Limb (tissue), 2 donors: ENCODE measurements around the gene IL27RA.
A peak's percentile ranks its signal among the peaks of the same experiment; 100 is the strongest.

Experiments
- DNase-seq, 2 donors: peaks; one replicate each; pipeline ENCODE4 v3.0.0-alpha.2; 2016; ENCODE audit errors: extremely low spot score in 2 of 2

Gene IL27RA

DNA sequence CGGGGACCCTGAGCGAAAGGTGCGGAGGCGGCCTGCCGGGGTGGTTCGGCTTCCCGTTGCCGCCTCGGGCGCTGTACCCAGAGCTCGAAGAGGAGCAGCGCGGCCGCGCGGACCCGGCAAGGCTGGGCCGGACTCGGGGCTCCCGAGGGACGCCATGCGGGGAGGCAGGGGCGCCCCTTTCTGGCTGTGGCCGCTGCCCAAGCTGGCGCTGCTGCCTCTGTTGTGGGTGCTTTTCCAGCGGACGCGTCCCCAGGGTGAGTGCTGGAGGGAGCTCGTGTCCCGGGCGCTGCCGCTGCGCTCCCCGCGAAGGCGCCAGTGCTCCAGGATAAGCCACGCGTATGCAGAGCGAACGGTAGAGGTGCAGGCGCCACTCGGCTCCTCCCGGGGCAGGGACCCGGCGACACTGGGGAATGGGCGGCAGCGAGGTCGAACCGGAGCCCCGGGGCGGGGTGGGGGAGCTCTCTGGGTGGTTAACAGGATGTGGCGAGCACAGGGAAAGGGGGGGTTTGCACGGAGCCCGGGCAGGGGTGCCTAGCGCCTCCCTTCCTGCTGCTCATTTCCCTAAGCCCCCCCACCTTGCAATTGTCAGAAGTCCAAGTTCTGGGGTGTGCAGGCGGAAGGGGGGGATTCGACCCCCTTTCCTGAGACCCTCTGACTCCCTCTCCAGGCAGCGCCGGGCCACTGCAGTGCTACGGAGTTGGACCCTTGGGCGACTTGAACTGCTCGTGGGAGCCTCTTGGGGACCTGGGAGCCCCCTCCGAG, at the start of gene IL27RA:
TSS of gene IL27RA (plus strand) at position 44 of the 762 bp plus-strand sequence. CDS start at position 155, 111 bp downstream.
- peak; percentile 43 to 81 for DNase-seq

DNA sequence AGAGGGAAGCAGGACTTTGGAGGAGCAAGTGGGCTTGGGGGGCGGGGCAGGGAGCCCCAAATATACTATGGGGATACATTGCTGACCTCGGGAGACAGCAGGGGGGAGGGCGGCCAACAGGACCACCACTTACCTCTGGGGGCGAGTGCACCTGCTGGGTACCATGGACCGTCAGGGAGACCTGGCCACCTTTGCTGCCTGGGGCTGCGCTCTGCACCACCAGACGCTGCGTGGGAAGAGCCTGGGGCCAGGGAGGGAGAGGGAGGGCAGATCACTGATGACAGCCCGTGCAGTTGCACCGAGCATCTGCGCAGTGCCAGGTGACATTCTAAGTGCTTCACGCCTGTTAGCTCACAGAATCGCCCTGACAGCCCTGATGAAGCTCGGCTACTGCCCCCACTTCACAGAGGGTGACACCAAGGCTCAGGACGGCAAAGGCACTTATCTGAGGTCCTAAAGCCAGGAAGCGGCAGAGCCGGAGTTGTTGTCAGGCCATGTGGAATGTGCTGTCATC, 49.5 kb upstream of the IL27RA start:
- DNase-seq, result peak in 1 of 2 donors; percentile 31

DNA sequence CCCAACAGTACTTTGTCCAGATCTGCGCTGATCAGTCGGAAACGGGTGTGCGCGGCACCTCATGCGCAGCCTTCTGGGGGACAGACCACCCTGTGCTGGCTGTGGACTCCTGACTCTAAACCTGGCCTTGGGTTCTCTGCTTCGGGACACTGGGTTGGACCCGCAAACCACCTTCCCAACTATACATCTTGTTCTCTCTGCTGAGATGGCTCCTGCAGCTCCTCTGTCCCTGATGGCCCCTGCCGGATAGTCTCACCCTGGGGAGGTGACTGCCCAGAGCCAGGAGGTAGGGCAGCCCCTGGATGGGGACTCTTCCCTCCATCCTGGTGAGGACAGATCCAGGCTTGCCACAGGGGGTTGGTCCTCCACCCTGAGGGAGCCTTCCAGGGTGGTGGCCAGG, 48.8 kb upstream of the IL27RA start:
- no peak for DNase-seq

DNA sequence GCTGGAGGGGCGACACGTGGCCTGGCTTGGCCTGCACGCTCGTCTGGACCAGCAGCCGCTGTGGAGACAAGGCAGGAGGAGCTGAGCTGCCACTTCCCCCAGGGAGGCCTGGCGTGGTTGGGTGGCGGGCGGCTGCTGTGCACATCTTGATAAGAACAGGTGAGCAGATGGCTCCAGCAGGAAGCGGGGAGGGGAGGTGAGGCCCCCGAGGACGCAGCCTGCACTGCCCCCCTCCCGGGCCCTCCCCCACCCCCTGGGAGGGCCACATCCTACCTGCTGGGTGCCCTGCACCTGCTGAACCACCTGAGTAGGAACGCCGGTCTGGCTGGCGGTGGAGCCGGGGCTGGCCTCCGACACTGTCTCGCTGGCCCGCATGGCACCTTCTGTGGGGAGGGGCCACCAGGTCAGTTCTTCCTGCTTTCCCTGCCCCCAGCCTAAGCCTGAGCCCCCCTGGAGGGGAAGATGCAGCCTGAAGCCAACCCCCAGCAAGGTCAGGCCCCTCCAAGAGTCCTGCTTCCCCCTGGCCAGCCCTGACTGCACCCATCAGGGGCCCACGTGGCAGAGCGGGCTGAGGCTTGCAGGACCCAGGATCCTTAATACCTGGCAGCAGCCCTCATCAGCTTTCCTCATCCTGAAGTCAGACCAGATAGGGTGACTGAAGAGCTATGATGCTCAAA, 48.2 kb upstream of the IL27RA start:
- peak in 1 of 2 donors; percentile 28 for DNase-seq

DNA sequence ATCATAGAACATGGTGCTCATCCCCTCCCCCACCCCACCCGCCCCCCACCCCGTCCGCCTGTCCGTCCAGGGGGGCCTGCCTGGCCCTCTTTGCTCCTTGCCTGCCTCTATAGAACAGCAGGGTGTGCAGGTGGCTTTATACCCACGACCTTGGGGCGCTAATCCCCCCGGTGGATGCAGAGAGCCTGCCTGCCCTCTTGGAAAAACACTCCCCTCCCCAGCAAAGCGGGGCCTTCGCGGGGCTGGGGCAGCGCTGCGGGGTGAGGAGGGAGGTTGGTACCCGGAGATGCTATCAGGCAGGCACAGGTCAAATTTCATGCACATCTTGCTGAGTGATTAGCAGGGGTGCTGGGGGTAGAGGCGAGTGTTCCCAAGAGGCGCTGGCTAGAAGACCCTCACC, 47.4 kb upstream of the IL27RA start:
- peak in 1 of 2 donors; percentile 24 for DNase-seq

DNA sequence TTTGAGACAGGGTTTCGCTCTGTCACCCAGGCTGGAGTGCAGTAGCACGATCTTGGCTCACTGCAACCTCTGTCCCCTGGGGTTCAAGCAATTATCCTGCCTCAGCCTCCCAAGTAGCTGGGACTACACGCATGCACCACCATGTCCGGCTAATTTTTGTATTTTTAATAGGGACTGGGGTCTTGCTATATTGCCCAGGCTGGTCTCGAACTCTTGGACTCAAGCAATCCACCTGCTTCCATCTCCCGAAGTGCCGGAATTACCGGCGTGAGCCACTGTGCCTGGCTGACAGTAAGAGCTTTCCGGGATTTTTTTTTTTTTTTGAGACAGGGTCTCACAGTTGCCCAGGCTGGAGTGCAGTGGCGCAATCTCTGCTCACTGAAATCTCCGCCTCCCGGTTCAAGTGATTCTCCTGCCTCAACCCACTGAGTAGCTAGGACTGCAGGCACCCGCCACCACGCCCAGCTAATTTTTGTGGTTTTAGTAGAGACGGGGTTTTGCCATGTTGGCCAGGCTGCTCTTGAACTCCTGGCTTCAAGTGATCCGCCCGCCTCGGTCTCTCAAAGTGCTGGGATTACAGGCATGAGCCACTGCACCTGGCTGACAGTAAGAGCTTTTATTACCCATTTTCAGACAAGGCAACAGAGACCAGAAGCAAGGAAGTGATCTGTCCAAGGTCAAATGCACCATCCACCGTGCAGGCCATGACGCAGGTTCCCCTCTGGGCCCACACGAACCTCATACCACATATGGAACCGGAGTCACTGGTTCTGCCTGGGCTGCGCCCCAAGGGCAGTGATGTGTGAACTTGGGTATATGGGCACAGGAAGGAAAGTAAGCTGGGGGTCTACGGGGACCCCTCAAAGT, 46.5 kb upstream of the IL27RA start:
- DNase-seq, result no peak

DNA sequence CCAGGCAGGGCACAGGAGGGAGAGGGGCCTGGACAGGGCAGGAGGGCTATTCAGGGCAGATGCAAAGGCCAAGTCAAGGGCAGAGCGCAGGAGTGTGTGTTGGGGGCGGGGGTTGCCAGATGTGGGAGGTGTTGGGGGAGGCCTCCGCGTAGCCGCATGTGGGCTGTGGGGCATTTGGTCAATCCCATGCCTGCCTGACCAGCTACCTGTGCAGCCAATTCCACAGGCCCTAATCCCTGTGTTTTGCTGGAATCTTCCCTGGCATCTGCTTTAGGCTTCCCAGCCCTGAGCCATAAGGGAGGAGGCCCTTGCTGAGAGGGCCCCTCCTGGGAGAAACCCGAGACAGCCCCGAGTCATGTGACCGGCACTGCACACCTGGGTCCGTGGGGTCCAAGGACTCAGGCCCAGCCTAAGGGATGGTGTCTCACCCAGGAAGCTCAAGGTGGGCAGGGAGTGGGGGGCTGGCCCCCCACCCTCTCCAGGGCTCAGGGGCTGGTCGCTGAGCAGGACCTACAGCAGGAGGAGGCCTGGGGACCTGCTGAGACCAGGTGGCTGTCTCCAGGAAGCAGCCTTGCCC, 45.7 kb upstream of the IL27RA start:
- peak in 1 of 2 donors; percentile 29 for DNase-seq

DNA sequence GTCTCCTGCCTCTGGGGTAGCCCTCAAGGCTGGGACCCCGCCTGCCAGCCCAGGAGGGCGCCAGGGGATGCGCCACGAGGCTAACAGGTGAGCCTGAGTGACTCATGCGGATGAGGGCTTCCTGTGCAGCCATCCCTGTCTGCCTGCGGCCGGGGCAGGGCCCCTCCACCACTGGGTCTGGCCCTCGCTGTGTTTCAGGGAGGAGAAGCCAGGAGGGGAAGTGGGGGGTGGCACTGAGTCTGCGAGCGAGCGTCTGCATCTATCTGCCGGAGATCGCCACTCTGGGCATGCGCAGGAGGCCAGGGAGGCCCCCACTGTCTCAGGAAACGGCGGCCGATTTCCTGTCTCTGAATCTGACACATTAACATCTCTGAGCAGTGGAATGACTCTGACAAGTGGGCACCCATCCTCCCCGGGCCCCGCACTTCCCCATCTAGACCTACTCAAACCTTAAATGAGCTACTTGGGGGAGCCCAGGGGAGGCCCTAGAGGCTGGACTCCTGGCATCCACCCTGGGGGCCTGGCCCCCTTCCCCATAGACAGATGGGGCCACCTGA, 45.1 kb upstream of the IL27RA start:
- DNase-seq, result peak; percentile 76 to 80

DNA sequence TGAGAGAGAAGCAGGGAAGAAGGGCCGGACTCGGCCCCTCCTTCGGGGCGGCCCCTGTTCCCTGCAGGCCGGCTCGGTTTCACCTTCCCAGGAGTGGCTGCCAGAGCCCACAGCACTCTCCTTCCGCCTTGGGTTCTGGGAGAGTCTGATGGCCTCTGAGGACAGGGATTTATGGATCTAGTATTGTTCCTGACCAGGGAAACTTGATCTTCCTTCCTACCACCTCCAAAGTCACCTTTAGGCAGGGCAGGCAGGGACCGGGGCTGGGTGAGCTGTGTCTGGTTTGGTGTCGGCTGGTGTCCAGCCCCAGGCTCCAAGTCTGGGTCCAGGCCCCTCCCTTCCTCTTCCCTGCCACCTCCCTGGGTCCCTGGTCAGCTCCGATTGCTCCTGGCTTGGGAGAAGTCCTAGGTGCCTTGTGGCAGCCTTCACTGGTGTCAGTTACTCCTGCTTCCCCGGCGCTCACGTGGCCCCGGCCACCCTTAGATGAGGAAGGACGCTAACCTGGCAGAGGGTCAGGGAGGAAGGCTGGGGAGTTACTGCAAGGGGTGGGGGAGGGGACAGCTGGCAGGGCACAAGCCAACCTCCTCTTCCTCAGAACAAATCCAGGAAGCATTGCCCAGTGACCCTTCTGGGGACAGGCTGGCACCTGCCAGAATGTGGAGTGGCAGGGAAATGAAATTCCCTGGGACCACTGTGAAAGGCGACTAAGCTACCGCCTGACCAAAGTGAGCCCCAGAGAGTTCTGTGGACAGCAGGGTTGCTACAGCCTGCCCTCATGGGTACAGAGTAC, 44.3 kb upstream of the IL27RA start:
- DNase-seq, result no peak

DNA sequence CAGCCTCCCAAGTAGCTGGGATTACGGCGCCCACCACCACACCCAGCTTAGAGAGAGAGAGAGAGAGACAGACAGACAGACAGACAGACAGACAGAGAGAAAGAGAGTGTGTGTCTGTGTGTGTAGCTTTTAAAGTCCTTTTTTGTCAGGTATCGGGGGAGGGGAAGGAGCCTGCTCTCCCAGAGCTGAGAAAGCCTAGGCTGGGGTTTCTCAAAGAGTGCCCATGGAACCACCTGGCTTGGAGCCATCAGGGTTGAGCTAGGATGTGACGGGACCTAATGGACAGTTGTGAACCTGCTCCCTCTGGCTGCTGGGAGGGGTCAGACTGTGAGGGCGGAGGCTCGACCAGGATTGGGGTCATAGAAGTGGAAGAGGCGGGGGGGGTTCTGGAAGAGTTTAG, 42.1 kb upstream of the IL27RA start:
- no peak for DNase-seq

DNA sequence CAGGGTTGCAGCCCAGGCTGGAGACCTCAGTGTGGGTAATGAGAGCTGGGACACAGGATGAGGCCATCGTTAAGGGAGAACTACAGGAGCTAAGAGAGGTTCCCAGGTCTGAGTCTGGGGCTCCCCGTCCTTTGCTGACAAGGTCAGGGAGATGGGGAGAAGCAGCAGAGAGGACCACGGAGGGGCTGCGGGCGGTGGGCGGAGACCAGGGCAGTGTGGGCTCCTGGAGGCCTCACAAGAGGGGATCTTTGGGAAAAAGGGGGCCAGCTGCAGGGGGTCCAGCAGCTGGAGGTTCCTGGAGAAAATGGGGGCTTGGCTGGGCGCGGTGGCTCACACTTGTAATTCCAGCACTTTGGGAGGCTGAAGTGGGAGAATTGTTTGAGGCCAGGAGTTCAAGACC, 41.5 kb upstream of the IL27RA start:
- DNase-seq, result no peak

DNA sequence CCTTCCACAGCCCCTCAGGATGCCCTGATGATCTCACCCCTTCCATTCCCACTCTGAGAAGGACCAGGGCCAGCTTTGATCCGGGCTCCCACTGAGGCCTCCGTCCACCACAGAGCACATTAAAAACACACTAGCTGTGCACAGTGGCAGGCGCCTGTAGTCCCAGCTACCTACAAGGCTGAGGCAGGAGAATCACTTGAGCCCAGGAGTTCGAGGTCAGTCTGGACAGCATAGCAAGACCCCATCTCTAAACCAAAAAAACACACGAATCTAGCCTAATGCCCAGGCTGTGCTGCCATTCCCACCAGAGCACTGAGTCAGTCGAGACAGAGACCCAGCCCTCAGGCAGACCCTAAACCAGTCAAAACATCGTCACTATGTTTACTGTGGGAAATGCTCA, 39.5 kb upstream of the IL27RA start:
- DNase-seq, result no peak

DNA sequence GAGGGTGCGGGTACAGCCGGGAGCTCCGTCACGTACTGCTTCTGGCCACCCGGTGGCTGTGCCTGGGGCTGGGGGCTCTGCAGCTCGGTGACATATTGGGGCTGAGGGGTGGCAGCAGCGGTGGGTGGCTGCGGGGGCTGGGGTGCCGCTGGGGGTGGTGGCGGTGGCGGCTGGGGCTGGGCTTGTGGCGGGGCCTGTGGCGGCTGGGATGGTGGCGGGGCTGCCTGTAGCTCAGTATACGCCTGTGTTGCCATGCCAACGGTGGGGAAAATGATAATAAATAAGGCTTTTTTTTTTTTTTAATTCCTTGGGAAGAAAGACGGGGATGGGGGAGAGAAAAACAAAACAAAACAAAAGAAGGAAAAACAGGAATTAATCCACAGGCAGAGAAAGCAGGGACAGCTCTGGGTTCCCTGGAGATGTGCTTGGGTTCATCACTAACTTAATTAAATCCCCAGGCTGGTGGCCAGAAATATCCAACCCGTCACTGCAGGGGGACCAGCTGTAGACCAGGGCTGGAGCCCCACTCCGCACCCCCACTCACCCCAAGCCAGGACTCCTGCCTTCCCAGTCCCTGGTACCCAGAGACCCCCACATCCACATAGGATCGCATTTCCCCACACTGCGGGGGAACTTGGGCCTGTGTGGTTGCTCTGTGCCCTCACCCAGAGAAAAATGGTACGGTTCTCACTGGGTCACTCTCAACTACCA, 37.8 kb upstream of the IL27RA start:
- DNase-seq, result no peak

DNA sequence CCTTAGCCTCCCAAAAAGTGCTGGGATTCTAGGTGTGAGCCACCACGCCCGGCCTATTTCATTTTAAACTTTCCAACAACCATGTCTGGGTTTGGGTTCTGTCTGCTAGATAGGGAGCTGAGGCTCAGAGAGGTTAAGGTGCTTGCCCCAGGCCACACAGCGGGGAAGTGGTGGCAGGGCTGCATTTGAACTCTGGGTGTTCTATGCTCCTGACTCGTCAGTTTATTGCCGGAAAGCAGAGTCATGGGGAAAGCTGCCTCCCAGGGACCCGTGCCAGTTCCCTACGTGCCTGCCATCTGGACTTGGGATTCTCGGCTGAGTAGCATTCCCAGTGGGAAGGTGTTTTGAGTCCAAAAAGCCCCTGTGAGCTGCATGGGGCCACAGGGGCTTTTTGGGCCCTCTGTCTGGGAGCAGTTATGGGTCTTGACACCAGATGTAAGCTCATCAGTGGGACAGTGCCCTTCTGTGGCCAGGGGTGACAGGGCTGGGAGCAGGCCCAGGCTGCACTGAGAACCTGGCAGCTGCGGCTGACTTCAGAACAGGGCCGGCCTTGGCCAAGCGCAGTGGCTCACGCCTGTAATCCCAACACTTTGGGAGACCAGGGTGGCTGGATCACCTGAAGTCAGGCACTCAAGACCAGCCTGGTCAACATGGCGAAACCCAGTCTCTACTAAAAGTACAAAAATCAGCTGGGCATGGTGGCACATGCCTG, 36.4 kb upstream of the IL27RA start:
- no peak for DNase-seq

DNA sequence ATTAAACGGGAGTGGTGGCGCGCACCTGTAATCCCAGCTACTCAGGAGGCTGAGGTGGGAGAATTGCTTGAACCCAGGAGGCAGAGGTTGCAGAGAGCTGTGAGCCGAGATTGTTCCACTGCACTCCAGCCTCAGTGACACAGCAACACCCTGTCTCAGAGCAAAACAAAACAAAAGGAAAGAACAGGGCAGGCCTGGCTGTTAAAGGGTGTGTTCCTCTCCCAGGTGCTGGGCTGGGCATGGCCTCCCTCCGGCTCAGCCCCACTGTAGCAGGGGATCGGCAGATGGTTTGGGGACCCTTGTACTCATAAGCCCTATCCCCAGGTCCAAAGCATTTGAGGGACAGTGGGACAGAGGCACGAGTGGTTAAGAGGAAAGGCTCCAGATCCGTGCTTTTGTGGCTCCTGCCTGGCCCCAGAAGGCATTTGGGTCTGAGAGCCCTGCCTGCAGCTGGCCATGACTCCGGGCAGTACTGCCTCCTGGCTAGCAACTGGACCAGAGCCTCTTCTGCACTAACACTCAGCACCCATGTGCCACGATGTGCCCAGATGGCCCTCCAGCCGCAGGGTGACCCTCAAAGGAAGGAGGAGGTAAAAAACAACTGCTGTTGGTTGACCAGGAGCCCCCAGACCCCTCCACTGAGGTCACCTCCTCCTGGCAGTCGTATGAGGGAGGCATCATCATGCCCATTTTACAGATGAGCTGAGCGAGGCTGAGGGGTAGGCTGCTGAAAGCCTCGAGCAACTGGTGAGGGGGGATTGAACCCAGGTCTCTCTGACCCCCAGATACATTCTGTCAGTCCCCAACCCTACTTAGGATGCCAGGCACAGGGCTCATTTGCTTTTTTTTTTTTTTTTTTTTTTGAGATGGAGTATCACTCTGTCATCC, 35.4 kb upstream of the IL27RA start:
- DNase-seq, result no peak

DNA sequence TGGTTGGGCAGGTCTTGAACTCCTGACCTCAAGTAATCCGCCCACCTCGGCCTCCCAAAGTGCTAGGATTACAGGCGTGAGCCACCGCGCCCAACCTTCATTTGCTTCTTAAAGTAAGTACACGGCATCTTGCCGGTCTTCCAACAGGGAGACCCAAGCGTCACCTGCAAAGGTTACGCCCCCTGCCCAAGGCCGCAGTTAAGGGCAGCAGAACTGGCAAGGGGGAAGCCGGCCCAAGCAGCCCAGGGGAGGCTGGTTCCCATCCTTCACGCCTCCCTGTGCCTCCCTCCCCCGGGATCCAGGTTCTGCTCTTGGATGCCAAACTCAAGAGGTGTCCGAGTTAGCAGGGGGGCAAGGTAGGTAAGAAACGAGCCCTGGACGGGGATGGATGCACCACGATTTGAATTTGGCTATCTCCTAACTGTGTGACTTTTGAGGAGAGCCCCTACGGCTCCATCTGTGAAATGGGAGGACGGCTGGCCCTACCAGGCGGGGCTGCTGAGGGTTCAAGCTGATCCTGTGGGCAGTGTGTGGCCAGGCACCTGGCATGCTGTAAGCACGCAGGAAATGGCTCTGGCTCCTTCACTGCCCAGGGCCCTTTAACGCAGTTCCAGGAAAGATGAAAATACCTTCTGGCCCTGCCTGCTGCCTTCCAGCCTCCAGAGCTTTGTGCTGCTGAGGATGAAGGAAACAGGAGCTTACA, 34.5 kb upstream of the IL27RA start:
- no peak for DNase-seq

DNA sequence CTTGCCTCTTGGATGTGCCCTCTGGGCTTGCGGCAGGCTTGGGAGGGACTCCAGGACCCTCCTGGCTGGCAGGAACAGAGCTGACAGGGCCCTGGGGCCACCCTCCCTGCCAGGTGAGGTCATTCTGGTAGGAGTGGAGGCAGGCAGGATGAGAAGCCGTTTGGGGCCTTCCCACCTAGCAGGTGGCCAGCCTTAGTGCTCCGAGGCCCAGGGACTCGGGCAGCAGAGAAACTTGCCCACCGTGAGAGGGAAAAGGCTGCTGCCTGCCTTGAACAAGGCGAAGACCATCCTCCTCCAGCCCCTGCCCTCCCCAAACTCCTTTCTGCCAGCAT, 34.0 kb upstream of the IL27RA start:
- DNase-seq, result no peak

DNA sequence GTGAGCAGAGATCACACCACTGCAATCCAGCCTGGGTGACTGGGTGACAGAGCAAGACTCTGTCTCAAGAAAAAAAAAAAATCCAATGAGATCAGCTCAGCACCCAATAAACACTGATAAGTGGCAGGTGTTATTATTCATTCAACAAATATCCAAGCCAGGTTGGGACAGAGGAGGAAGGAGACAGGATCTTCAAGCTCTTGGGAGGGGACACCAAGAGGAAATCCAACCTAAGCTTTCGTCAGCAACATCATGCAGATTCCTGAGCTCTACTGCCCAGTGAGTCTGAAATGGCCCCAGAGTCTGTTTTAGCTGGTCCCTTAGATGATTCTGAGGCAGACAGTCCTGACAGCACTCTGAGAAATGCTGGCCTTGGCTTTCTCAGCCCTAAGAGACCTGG, 33.1 kb upstream of the IL27RA start:
- DNase-seq, result no peak
